ENCODE measurements around the gene CCDC77. TPM values are rescaled to one million over a fixed set of nuclear protein-coding genes. Genes with fewer than 3 reads are reported as not detected.

The CCDC77 gene
- total RNA-seq, 1 experiment from 2014 or later, result 12.3 TPM

DNA sequence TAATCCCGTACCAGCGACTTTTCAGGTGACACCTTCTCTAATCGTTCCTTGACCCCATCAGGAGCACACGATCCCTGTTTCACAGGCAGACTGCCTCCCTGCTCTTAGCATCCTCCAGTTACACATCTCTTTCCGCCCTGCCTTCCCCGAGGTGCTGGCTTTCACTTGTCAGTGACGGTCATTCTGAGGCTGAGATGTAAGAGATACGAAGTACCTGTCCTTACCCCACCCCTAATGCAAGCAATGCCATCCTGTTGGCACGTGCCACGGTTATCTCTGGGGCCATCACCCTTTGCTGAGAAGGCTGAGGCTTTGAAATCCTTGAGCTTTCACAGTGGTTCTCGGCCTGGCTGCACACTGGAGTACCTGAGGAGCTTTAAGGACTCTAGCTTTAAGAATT is 82.7 kb downstream of the CCDC77 start:
- Histone ChIP-seq H3K4me2 (ENCODE audit: low read length) (no peak overlapping the region), H4K20me1 (ENCODE audit: insufficient read depth) (no peaks in the 10 kb centered on the region), H3K36me3 (ENCODE audit: control insufficient read depth in 1 of 2, insufficient read depth in 2 of 2, low read length in 2 of 2) (no peaks in the 10 kb centered on the region), H3K4me3 (replicated peaks in 1 of 2; ENCODE audit: low read depth in 1 of 2, low read length in 2 of 2) (no peak overlapping the region), H3K9me2 (ENCODE audit: insufficient read depth) (no peaks in the 10 kb centered on the region), H3K27ac (ENCODE audit: low read depth, low read length) (no peak overlapping the region), H2AFZ (ENCODE audit: low read depth, low read length, poor library complexity, severe bottlenecking) (no peak overlapping the region), H3K9ac (ENCODE audit: low read length) (no peak overlapping the region), H3K79me2 (ENCODE audit: insufficient read depth, low read length) (no peaks in the 10 kb centered on the region), H3K27me3 (ENCODE audit: insufficient read depth, low read length) (no peaks in the 10 kb centered on the region), H3K4me1 (ENCODE audit: control insufficient read depth in 1 of 2, insufficient read depth in 2 of 2, low read length in 2 of 2) (no peaks in the 10 kb centered on the region), H3K9me3 (ENCODE audit: control insufficient read depth in 1 of 2, insufficient read depth in 1 of 2, low read depth in 1 of 2, low read length in 2 of 2) (no peaks in the 10 kb centered on the region)
- RAD21 ChIA-PET (ENCODE audit: low non-redundant PET in 1 of 2, low total read pairs in 2 of 2, uncharacterized antibody in 2 of 2, unreplicated experiment in 2 of 2), result no interaction called here
- DNase-seq (ENCODE audit: low read depth, low spot score), result no peak
- CTCF ChIA-PET, result no interaction called here
- intact Hi-C loops (cut with micrococcal nuclease), result no loop called here
- BruUV-seq (replicated peaks), result no TSS peak
- TF ChIP-seq, protein P1, sequence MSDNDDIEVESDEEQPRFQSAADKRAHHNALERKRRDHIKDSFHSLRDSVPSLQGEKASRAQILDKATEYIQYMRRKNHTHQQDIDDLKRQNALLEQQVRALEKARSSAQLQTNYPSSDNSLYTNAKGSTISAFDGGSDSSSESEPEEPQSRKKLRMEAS (IDR thresholded peaks at IDR 0.05), result no peak
- TF ChIP-seq, protein P2, sequence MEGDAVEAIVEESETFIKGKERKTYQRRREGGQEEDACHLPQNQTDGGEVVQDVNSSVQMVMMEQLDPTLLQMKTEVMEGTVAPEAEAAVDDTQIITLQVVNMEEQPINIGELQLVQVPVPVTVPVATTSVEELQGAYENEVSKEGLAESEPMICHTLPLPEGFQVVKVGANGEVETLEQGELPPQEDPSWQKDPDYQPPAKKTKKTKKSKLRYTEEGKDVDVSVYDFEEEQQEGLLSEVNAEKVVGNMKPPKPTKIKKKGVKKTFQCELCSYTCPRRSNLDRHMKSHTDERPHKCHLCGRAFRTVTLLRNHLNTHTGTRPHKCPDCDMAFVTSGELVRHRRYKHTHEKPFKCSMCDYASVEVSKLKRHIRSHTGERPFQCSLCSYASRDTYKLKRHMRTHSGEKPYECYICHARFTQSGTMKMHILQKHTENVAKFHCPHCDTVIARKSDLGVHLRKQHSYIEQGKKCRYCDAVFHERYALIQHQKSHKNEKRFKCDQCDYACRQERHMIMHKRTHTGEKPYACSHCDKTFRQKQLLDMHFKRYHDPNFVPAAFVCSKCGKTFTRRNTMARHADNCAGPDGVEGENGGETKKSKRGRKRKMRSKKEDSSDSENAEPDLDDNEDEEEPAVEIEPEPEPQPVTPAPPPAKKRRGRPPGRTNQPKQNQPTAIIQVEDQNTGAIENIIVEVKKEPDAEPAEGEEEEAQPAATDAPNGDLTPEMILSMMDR (IDR thresholded peaks at IDR 0.05 in 2 of 3, conservative IDR thresholded peaks at IDR 0.05 in 1 of 3; ENCODE audit: borderline replicate concordance in 1 of 3, insufficient read depth in 1 of 3, low read depth in 2 of 3, low read length in 2 of 3), result no peak
- TF ChIP-seq TCF7L2 (IDR thresholded peaks at IDR 0.05; ENCODE audit: borderline replicate concordance, extremely low read depth, insufficient read depth, insufficient read length), result no peak
- TF ChIP-seq ZFX (IDR thresholded peaks at IDR 0.05), result no peak
- TF ChIP-seq SP1 (IDR thresholded peaks at IDR 0.05; ENCODE audit: low read depth), result no peak
- TF ChIP-seq, protein P3, sequence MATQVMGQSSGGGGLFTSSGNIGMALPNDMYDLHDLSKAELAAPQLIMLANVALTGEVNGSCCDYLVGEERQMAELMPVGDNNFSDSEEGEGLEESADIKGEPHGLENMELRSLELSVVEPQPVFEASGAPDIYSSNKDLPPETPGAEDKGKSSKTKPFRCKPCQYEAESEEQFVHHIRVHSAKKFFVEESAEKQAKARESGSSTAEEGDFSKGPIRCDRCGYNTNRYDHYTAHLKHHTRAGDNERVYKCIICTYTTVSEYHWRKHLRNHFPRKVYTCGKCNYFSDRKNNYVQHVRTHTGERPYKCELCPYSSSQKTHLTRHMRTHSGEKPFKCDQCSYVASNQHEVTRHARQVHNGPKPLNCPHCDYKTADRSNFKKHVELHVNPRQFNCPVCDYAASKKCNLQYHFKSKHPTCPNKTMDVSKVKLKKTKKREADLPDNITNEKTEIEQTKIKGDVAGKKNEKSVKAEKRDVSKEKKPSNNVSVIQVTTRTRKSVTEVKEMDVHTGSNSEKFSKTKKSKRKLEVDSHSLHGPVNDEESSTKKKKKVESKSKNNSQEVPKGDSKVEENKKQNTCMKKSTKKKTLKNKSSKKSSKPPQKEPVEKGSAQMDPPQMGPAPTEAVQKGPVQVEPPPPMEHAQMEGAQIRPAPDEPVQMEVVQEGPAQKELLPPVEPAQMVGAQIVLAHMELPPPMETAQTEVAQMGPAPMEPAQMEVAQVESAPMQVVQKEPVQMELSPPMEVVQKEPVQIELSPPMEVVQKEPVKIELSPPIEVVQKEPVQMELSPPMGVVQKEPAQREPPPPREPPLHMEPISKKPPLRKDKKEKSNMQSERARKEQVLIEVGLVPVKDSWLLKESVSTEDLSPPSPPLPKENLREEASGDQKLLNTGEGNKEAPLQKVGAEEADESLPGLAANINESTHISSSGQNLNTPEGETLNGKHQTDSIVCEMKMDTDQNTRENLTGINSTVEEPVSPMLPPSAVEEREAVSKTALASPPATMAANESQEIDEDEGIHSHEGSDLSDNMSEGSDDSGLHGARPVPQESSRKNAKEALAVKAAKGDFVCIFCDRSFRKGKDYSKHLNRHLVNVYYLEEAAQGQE (IDR thresholded peaks at IDR 0.05; ENCODE audit: low read depth), result no peak
- TF ChIP-seq ZNF274 (IDR thresholded peaks at IDR 0.05; ENCODE audit: low read depth, low read length), result no peak
- TF ChIP-seq POLR2AphosphoS5 (IDR thresholded peaks at IDR 0.05; ENCODE audit: low read depth, low read length), result no peak
- no peak for TF ChIP-seq CEBPB (IDR thresholded peaks at IDR 0.05; ENCODE audit: low read depth)
- TF ChIP-seq YY1 (IDR thresholded peaks at IDR 0.05; ENCODE audit: extremely low read depth, insufficient replicate concordance, low read depth, low read length), result no peak
- POLR2A ChIA-PET, result no interaction called here
- no peak for ATAC-seq

All from HCT116 (cell line).